SK-N-MC (cell line): ENCODE measurements around the gene DIRAS2.

ENCODE experiments used
- EZH2 ChIP-seq: fragments of 200-600 bp; sonication (generic); IDR thresholded peaks from one replicate; pipeline ENCODE4 v1.6.1; 2017; ENCODE audit warnings: antibody characterized with exemption
- FOXP2 ChIP-seq: optimal IDR thresholded peaks from 2 replicates; pipeline ENCODE3; 2011; ENCODE audit warnings: mild to moderate bottlenecking, moderate library complexity; ENCODE audit not compliant: insufficient read depth; ENCODE audit errors: extremely low read length, control extremely low read depth
- POLR2AphosphoS5 ChIP-seq: IDR thresholded peaks from 2 replicates; pipeline ENCODE4 v1.6.1; 2012; ENCODE audit warnings: mild to moderate bottlenecking, low read depth, low read length, borderline replicate concordance

DNA sequence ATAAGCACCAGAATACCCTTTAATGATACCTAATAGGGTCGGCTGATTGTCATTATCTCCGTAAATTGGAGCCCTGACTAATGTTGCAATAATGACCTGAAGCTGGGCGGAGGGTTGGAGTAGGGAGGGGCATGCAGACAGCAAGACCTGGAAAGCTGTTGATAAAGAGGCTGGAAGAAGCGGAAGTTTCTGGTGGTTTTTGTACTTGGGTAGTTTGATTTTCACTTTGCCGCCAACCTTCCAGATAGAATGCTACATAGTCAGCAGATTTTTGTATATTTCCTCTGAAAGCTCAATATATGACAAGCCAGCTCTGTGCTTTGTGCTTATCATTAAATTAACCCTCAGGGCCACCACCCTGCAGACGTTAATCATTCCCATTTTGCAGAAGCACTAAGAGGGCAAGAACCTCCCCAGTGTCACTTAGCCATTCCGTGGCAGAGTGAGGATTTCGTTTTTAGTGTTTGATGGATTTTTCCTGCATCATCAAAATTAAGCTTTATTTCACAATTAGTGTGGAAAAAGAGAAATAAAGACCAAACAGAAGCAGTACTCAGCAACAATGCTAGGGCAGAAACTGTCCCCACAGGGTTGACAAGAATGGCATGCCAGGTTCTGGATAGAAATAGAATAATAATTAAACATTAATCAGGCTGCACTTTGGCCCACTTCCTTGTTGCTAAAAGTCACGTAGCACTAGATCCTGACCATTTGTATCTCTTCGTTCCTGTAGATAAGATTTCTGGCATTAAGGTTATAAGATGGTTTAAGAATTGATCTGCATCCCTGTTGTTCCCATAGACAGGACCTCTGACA, 34.7 kb downstream of the DIRAS2 start:
- TF ChIP-seq EZH2 (no peak), POLR2AphosphoS5 (no peak), FOXP2 (no peak)
